NCI-H2171 treated with DMSO at 0.1 percent for 48 hours (cell line): Measurements from ENCODE around the gene CNN2.

Experiments used
- DNase-seq: peaks from one replicate; lab custom pipeline; 2025; lab: John Stamatoyannopoulos, UW

CNN2 gene

DNA sequence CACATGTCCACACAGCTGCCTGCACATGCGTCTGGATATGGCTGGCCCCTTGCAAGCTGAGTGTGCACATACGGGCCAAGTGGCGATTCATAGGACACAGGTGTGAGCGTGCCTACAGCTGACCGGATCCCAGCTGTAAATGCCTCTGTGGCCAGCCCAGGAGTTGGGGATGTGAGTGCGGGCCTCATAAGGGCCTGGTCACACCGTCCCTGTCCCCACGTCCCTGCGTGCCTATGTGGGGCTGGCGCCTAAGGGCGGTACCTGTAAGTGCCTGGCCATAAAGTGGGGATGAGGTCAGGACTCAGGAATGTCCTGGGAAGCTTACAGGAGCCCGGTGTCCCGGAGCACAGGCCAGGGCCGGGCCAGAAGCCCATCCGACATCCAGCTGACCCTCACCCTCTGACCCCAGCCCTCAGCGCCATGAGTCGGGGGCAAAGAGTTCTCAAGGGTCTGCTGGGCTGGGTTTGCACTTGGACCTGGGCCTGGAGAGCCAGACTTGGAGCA is 39.2 kb downstream of the CNN2 start:
- DNase-seq = no peak

DNA sequence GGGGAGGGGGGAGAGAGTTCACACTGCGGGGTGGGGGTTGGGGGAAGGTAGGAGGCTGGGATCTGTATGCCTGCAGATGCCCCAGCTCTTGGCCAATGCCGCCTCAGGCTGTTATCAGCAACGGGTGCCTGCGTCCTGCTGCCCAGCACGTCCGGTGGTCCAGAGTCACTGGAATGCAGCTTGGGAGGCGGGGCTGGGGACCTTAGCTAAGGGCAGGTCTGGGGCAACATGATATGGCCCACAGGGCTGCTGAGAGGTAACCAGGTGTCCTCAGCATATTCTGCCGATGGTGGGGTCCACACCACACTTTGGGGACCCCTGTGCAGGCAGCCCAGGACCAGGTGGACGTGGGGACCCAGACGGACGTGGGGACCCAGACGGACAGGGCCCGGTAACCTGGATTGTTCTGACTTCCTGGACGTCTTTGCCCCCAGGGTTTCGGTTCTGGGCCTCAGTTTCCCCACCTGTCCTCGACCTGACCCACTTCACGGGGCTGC is 39.9 kb downstream of the CNN2 start:
- no peak for DNase-seq

DNA sequence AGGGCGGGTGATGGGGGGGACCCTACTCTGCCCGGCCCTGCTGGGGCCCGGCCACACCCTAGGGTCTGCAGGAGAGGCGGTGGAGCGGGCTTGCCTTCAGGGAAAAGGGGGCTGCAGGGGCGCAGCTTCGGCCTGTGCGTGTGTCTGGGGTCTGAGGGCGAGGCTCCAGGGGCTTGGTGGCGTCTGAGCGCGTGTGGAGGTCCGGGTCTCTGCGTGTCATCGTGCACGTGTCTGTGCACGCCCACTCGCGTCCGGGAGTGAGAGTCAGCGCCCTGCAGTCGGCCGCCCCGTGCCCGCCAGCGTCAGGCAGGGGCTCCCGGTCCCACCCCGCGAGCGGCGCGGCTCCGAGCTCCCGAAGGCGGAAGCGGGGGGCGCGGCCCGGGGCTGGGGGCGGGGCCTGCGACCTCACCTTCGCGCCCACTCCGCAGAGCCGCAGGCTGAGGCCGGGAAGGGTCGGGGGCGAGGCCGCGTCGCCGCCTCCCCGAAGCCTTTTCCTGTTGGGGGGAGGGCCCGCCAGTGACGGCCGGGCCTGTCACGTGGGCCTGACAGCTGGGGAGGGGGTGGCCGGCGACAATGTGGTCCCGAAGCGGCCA is 40.4 kb downstream of the CNN2 start, which contains the start of gene ARHGAP45:
Gene ARHGAP45, plus strand, starts transcription at position 420 of the 593 bp plus-strand sequence. CDS start 239 bp downstream, outside the sequence.
- DNase-seq = no peak

DNA sequence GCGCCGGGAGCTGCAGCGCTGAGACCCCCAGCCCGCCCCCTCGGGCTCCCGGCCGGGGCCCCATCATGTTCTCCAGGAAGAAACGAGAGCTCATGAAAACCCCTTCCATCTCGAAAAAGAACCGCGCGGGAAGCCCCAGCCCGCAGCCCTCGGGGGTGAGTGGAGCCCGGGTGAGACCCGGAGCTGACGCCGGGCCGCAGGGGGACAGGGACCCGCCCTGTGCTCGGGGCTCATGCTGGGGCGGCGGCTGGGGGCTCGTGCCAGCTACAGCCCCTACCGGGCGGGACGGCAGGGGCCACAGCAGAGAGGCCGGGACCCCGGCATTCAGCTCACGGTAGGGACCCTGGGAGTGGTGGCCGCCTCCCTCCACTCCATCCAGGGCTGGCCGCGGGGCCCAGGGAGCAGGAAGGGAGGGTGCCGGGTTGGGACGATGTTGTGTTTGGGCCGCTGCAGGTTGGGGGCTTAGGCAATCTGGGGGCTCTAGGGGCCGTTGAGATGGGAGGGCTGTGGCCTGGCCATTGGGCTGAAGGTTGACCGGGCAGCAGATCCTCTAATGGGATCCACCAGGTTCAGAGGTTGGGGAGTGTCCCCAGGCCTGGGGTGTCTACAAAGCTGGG is 41.0 kb downstream of the CNN2 start:
- no peak for DNase-seq

DNA sequence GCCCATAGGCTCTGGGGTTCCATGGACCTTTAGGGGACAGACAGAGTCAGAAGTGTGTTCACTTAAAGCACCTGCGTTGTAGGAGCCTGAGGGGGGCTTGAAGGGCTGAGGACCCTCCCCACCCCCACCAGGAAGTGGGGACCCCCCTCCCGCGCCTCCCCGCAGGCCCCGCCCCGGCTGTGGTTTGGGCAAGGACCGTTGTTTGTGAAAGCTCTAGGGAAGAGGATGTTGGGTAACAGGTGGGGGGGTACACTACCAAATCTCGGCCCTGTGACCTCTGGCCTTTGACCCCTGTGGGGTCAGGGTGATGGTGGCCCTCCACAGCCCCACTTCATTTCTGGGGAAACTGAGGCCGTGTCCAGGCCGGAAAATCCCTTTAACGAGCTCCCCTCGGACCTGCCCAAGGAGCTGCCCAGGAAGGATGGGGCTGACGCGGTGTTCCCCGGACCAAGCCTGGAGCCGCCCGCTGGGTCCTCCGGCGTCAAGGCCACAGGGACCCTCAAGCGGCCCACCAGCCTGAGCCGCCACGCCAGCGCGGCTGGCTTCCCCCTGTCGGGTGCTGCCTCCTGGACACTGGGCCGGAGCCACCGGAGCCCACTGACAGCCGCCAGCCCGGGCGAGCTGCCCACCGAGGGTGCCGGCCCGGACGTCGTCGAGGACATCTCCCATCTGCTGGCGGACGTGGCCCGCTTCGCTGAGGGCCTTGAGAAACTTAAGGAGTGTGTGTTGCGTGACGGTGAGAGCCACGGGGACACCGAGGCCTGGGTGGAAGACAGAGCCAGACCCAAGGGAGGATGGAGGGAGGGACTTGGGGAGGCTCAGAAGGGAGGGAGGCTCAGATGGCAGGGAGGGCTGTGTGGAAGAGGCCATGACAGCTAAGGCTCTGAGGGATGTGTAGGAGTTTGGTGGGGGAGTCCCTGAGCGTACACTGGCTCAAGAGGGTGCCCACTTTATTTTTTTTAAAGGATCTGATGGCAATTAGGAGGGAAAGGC is 41.9 kb downstream of the CNN2 start:
- DNase-seq = no peak

DNA sequence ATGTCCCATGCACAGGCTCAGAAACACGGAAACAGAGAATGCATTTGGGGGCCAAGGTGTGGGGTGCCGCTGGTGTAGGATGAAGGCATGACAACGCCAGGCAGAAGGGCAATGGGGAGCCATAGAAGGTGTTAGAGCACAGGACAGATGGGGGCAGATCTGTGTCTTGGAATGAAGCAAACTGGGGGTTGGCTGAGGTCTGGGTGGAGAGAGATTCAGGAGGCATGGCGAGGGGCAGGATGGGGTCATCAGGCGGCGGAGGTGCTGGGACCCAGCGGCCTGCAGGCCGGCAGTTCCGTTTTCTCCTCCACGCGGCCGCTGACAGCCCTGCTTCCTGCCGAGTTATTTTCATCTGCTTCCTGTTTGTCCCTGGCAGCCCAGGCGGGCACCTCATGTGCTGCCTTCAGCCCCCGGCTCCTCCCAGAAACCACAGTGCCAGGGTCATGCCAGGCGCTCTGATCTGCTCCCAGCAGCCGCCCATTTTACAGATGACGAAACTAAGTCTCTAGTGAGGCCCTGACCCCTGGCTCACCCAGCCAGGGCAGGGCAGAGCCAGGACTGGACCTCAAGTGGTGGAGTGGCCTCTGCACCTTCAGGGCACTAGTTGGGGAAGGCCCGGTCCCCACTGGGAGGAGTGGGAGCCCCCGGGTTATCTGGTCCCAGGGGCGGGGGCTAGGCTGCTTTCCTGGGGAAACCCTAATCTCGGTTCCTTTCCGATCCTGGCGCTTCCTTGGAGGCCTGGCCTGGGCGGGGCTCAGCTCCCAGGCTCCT is 42.8 kb downstream of the CNN2 start:
- no peak for DNase-seq

DNA sequence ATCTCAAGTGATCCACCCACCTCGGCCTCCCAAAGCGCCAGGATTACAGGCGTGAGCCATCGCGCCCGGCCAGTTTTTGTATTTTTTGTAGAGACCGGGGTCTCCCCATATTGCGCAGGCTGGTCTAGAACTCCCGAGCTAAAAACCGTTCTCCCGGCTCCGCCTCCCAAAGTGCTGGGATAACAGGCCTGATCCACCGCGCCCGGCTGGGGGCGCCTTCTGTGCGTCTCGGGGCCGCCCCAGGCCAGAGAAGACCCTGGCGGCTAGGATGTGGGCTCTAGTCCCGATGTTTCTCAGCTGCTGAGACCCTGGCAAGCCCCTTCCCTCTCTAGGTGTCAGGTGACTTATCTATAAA is 44.1 kb downstream of the CNN2 start:
- DNase-seq = no peak

DNA sequence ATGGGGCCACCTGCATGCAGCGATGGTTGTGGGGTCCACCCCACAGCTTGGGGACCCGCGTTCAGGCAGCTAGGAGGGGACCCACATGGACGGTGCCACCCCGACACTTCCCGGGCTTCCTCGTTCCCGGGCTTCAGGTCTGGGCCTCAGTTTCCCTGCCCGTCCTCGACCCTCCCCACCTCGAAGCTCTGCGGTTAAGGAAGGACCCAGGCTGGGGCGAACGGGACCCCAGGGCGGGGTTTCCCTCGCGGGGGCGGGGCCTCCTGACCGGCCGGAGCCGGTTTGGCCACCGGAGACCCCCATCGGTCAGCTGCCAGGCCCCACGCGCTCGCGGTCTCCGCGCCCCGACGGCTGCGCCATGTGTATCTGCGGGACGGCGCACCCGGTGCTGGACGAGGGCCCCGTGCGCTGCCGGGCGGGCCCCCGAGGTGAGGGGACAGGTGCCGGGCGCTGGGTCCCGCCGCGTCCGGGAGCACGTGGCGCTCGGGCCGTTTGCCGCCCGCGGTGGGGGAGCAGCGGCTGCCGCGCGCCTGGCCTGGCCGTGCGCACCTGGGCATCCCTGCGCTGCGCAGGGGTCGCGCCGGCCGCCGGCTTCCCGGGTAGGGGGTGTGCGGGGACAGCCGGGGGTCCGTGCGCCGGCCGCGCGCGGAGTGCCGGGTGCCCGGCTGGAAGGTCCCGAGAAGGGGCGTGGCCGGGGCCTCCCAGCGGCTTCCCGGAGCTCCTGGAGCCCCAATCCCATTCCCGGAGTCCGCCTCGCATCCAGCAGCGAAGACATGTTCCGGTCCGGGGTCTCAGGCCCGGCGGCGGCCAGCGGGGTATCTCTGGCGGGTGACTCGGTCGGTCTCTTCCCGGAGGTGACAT is 44.8 kb downstream of the CNN2 start:
- no peak for DNase-seq

DNA sequence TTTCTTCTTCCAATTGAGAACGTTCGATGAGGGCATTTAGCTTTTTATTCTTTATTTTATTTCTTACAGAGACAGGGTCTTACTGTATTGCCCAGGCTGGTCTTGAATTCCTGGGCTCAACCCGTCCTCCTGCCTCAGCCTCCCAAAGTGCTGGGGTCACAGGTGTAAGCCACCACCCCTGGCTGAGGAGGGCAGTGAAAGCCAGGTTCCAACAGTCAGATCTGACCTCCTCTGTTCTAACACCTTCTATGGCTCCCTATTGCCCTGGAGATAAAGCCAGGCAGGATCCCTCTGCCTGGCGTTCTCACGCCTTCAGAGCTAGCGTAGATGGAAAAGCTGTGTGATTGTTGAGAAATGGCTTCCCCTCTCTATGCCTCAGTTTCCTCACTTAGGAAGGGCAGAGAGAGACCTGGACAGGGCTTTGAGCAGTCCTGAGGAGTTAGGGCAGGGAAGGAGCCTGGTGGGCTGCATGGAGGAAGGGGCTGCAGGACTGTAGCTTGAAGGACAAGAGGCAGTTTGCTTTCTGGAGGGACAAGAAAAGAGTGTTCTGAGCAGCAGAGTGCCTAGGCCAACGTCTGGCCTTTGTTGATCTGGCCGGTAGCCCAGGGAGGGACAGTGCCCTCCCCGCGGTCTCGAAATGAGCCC is 46.1 kb downstream of the CNN2 start:
- no peak for DNase-seq

DNA sequence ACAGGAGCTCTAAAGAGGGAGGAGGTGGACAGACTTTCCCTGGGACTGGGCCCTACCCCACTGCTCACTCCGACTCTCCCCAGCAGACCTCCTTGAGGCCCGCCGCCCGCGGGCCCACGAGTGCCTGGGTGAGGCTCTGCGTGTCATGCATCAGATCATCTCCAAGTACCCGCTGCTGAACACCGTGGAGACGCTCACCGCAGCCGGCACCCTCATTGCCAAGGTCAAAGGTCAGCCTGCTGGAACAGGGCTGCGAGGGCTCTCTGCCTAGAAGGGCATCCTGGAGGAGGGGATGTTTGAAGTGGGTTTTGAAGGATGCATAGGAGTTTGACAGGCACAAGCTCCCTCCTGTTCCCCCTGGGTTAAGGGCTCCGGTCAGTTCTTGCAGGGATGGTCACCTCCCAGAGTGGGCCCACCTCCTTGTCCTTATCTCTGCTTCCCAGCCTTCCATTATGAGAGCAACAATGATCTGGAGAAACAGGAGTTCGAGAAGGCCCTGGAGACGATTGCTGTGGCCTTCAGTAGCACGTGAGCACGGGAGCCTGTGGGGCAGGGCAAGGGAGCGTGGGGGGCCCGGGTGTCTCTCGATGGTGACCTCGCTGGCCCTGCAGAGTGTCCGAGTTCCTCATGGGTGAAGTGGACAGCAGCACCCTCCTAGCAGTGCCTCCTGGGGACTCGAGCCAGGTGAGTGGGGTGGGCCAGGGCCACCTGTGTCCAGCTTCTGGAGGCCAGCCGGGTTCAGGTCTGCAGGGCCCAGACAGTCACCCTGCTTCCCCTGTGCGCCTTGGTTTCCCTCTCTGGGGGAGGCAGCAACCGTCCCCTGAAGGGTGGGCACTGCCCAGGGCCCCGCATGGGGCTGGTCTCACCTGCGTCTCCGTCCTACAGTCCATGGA is 46.9 kb downstream of the CNN2 start:
- DNase-seq = no peak

DNA sequence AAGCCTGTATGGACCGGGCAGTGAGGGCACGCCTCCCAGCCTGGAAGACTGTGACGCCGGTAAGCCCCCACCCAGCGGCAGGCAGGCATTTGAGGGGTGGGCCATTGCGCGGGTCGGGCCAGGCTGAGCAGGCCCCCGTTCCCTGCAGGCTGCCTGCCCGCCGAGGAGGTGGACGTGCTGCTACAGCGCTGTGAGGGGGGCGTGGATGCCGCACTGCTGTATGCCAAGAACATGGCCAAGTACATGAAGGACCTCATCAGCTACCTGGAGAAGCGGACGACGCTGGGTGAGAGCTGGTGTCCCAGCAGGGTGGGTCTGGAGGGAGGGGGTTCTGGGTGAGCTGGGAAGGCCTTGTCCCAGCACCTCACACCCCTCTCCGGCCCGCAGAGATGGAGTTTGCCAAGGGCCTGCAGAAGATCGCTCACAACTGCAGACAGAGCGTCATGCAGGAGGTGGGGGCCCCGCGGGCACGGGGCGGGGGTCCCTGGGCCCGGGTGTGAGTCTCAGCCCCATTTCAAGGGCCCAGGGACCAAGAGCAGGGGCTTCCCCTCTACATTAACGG is 47.6 kb downstream of the CNN2 start:
- DNase-seq = no peak

DNA sequence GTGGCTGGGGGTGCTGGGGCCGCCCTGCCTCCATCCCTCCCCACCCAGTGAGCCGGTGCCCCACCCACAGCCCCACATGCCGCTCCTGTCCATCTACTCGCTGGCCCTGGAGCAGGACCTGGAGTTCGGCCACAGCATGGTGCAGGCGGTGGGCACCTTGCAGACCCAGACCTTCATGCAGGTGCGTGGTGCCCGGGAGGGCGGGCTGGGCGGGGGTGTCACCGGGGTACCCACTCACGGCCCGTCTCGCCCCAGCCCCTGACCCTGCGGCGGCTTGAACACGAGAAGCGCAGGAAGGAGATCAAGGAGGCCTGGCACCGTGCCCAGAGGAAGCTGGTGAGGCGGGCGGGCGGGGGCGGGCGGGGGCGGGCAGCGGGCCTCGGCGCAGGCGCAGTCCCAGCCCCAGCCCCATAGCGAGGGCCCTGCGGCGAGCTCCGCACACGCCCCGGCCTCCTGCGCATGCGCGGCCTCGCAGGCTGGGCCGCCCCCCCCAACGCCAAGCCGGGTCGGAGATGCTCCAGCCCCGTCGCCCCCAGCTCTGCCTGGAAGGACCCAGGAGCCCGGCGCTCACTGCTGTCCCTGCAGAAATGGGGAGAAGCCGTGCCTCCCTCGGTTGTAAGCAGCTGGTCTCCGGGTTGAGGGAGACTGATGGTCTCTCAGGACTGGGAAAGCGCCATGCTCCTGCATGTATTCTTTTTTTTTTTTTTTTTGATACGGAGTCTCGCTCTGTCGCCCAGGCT is 48.3 kb downstream of the CNN2 start:
- DNase-seq = peak; percentile 88

DNA sequence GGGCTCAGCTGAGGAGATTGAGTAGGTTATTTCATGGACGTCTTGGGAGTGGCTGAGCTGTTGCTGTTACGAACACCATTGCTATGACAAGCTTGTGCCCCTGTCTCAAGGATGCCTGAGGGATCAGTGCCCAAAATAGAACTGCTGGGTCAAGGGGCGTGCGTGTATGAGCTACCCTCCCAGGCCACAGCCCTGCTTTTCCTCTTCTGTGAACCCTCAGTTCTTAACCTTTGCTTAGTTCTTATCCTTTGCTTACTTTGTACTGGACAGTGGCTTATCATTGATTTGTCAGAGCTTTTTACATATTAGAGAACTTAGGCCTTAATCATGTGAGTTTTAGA is 49.6 kb downstream of the CNN2 start:
- no peak for DNase-seq

DNA sequence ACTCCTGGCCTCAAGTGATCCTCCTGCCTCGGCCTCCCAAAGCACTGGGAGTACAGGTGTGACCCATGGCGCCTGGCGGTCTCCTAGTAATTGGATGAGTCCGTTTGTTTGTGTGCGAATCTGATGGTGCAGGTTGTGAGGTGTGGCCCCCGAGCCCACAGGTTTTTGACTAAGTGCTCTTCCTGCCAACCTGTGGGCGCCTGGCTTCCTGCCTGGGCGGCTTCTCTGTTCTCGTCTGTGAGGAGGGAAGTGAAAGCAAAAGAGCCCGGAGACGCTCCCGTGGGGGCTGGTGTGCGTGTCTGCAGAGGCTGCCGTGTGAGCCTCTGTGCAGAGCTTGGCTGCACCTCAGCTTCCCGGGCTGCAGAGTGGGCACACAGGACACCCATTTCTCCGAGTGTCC is 50.5 kb downstream of the CNN2 start:
- DNase-seq = peak; percentile 76

DNA sequence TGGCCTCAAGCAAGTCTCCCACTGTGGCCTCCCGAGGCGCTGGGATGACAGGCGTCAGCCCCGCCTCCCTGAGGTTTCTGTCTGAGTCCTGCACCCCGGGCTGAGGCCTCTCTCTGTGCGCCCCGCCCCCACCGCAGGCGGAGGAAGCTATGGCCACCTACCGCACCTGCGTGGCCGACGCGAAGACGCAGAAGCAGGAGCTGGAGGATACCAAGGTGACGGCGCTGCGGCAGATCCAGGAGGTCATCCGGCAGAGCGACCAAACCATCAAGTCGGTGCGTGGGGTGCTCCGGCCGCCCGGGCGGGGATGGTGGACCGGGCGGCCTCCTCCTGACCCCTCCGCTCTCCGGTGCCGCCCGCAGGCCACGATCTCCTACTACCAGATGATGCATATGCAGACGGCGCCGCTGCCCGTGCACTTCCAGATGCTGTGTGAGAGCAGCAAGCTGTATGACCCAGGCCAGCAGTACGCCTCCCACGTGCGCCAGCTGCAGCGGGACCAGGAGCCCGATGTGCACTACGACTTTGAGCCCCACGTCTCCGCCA is 53.2 kb downstream of the CNN2 start:
- no peak for DNase-seq

DNA sequence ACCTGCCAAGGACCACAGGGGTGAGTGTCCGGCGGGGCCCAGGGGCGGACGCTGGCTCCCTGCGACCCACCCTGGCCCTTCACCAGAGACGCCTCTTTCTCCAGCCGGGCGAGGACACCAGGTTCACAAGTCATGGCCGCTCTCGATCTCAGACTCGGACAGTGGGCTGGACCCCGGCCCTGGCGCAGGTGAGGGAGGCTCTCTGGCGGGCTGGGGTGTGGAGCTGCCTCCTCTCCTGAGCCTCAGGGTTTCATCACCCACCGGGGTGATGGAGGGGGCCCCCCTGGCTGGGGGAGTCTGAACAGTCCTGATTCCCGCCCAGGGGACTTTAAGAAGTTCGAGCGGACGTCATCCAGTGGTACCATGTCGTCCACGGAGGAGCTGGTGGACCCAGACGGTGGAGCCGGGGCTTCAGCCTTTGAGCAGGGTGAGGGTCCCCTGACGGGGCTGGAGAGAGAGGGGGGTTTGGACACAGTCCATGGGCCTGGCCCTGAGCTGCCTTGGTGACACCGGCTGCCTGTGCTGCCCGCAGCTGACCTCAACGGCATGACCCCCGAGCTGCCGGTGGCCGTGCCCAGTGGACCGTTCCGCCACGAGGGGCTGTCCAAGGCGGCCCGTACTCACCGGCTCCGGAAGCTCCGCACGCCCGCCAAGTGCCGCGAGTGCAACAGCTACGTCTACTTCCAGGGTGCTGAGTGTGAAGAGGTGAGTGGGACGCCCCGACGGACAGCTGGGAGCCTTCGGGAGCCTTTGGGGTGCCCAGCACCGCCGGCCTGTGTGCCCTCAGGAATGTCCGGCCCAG is 54.2 kb downstream of the CNN2 start:
- no peak for DNase-seq
